Measurements from ENCODE around the gene CERCAM. TPM values are rescaled to one million over a fixed set of nuclear protein-coding genes. Genes with fewer than 3 reads are reported as not detected.
"Not testable (repeated sequence)": the region's sequence is repeated elsewhere in the genome, so short reads cannot be mapped to it uniquely, and the experiment has no call there.

The CERCAM gene
- total and polyA plus RNA-seq, 2 of the 4 experiments (the other 2 are of a cell fraction) = 15.1 to 118 TPM

DNA sequence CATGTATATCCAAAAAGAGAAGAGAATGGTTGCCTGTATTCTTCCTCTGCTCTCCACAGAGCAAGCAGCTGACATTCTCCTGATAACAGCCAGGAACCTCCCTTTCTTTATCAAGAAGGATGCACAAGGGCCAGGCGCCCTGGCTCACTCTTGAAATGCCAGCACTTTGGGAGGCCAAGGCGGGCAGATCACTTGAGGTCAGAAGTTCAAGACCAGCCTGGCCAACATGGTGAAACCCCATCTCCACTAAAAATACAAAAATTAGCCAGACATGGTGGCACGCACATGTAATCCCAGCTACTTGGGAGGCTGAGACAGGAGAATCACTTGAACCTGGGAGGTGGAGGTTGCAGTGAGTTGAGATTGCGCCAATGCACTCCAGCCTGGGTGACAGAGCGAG is 25.8 kb downstream of the CERCAM start:
- H4K5ac ChIP-seq (ENCODE audit: low read depth, low read length); ATAC-seq (ENCODE audit: low read depth); H3K18ac ChIP-seq (ENCODE audit: low read depth, low read length); DNase-seq; dilution Hi-C loops (cut with HindIII; ENCODE audit: low sequenced_read_pairs, unreplicated experiment); H3K27me3 ChIP-seq (ENCODE audit: control insufficient read depth, insufficient read depth, low read length); H3K79me1 ChIP-seq (ENCODE audit: low read depth in 1 of 2, low read length in 2 of 2); H4K8ac ChIP-seq (ENCODE audit: low read depth in 2 of 2, low read length in 2 of 2); H3K4ac ChIP-seq (ENCODE audit: low read depth, low read length); intact Hi-C loops (cut with micrococcal nuclease); H2BK120ac ChIP-seq (ENCODE audit: low read depth, low read length); H4K91ac ChIP-seq (ENCODE audit: insufficient read depth, low read depth, low read length); H2BK20ac ChIP-seq (ENCODE audit: low read depth, low read length); H2AK5ac ChIP-seq (ENCODE audit: low read depth, low read length); BruUV-seq (replicated peaks); H3K36me3 ChIP-seq (ENCODE audit: control insufficient read depth, insufficient read depth, low read length); H2AFZ ChIP-seq (replicated peaks; ENCODE audit: low read length, poor library complexity); H3K23ac ChIP-seq (ENCODE audit: low read depth, low read length); H2BK5ac ChIP-seq (ENCODE audit: low read depth, low read length, poor library complexity, severe bottlenecking); H3K27ac ChIP-seq (ENCODE audit: insufficient read depth, low read length); H3K14ac ChIP-seq (replicated peaks; ENCODE audit: low read depth, low read length); POLR2A ChIA-PET (ENCODE audit: unreplicated experiment); H2AK9ac ChIP-seq (replicated peaks; ENCODE audit: low read depth, low read length, poor library complexity); H3K56ac ChIP-seq (ENCODE audit: extremely low read depth, insufficient read depth, low read length); H3K9ac ChIP-seq (ENCODE audit: low read depth, low read length); H3K9me1 ChIP-seq (ENCODE audit: insufficient read depth, low read length); H3K4me1 ChIP-seq (ENCODE audit: control insufficient read depth, insufficient read depth, low read length); H4K20me1 ChIP-seq (ENCODE audit: insufficient read depth, low read length); H3K9me3 ChIP-seq (ENCODE audit: control insufficient read depth, insufficient read depth, low read length); H2BK15ac ChIP-seq (ENCODE audit: low read depth, low read length); in situ Hi-C loops (cut with MboI; ENCODE audit: low sequenced_read_pairs); H3K4me2 ChIP-seq (ENCODE audit: low read depth, low read length); H3K4me3 ChIP-seq (ENCODE audit: insufficient read depth, low read depth, low read length): not testable (repeated sequence)
- no CpG with 5 or more reads among the region's 5 CpGs for WGBS, 2 experiments (ENCODE audit: extremely low coverage in 2 of 2, insufficient read length in 1 of 2)
- CTCF ChIA-PET = interaction anchor here (2.3 kb wide), 1 partner anchor 8 kb away, joined by 10 read pairs; no protein-coding TSS in a partner anchor

Measured in IMR-90 (cell line).